Ovary (tissue), 3 donors: ENCODE results near the gene CXCL17.

Experiments
- POLR2A ChIP-seq: fragments of 450-650 bp; IDR thresholded peaks from one replicate; pipeline ENCODE4 v1.6.1; 2017; ENCODE audit warnings: antibody characterized with exemption, mild to moderate bottlenecking, moderate library complexity
- TF ChIP-seq, protein P1 (sequence below), 3 donors: fragments of 450-650 bp in 2 of 3; fragments of 200-600 bp in 1 of 3; IDR thresholded peaks; one replicate each; pipeline versions ENCODE4 v1.5.1 to v1.8.0; 2016 to 2022; ENCODE audit warnings: antibody characterized with exemption in 3 of 3, mild to moderate bottlenecking in 1 of 3
- donor health status: DM: no; HTN: no; CAD: no.

DNA sequence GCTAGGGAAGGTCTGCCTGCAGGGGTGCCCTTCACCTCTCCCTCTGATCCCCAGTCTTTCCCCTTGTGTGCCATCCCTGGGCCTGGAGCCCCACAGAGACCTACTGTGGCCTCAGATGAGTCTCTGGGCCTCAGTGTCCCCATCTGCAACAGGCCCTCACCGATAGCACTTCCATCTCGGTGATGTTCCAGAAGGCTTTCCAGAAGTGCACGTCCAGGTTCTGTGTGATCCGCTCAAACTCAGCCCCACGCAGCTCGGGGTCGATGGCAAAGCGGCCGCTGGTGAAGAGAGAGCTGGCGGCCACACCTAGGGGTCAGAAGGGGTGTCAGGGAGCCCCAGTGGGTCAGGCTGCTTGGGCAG lies 35.0 kb downstream of the CXCL17 start:
- TF ChIP-seq, protein P1, sequence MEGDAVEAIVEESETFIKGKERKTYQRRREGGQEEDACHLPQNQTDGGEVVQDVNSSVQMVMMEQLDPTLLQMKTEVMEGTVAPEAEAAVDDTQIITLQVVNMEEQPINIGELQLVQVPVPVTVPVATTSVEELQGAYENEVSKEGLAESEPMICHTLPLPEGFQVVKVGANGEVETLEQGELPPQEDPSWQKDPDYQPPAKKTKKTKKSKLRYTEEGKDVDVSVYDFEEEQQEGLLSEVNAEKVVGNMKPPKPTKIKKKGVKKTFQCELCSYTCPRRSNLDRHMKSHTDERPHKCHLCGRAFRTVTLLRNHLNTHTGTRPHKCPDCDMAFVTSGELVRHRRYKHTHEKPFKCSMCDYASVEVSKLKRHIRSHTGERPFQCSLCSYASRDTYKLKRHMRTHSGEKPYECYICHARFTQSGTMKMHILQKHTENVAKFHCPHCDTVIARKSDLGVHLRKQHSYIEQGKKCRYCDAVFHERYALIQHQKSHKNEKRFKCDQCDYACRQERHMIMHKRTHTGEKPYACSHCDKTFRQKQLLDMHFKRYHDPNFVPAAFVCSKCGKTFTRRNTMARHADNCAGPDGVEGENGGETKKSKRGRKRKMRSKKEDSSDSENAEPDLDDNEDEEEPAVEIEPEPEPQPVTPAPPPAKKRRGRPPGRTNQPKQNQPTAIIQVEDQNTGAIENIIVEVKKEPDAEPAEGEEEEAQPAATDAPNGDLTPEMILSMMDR (IDR thresholded peaks at IDR 0.05) = no peak
- no peak for TF ChIP-seq POLR2A
